Neural progenitor cell (in vitro differentiated cells): Measurements from ENCODE around the gene LRP2BP.

ENCODE experiments used
- EZH2 ChIP-seq: fragments of 200-600 bp; sonication (generic); IDR thresholded peaks from 2 replicates; pipeline ENCODE4 v1.6.1; 2017; ENCODE audit warnings: antibody characterized with exemption, mild to moderate bottlenecking, moderate library complexity
- EZH2phosphoT487 ChIP-seq: fragments of 200-600 bp; sonication (generic); IDR thresholded peaks from 2 replicates; pipeline ENCODE4 v1.6.1; 2017; ENCODE audit warnings: antibody characterized with exemption
- TF ChIP-seq, protein P1 (sequence below): fragments of 200-600 bp; sonication (generic); IDR thresholded peaks from 2 replicates; pipeline ENCODE4 v1.5.1; 2017; ENCODE audit warnings: antibody characterized with exemption, mild to moderate bottlenecking

DNA sequence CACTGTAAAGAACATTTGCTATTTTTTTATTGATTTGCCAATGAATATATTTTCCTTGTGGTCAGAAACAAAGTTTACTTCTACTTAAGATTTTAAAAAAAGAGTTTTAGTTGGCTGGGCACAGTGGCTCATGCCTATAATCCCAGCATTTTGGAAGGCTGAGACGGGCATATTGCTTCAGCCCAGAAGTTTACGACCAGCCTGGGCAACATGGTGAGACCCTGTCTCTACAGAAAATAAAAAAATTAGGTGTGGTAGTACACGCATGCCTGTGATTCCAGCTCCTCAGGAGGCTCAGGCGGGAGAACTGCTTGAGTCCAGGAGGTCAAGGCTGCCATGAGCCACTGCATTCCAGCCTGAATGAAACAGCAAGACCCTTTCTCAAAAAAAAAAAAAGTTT lies 36.8 kb downstream of the LRP2BP start:
- TF ChIP-seq, protein P1, sequence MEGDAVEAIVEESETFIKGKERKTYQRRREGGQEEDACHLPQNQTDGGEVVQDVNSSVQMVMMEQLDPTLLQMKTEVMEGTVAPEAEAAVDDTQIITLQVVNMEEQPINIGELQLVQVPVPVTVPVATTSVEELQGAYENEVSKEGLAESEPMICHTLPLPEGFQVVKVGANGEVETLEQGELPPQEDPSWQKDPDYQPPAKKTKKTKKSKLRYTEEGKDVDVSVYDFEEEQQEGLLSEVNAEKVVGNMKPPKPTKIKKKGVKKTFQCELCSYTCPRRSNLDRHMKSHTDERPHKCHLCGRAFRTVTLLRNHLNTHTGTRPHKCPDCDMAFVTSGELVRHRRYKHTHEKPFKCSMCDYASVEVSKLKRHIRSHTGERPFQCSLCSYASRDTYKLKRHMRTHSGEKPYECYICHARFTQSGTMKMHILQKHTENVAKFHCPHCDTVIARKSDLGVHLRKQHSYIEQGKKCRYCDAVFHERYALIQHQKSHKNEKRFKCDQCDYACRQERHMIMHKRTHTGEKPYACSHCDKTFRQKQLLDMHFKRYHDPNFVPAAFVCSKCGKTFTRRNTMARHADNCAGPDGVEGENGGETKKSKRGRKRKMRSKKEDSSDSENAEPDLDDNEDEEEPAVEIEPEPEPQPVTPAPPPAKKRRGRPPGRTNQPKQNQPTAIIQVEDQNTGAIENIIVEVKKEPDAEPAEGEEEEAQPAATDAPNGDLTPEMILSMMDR: no peak
- TF ChIP-seq EZH2 (no peak), EZH2phosphoT487 (no peak)
